AML-193 (cell line): ENCODE results near the gene RRM1.
"Not testable (repeated sequence)": the region's sequence is repeated elsewhere in the genome, so short reads cannot be mapped to it uniquely, and the experiment has no call there.

Experiments
- DNase-seq, 2 experiments: peaks; one replicate each; lab custom pipeline; 2025; lab: John Stamatoyannopoulos, UW

The RRM1 gene

GRCh38 chr11:4083198-4083597, 11.4 kb upstream of the RRM1 start:
- no peak for DNase-seq

GRCh38 chr11:4084406-4085125, 10.0 kb upstream of the RRM1 start:
- no peak for DNase-seq

GRCh38 chr11:4085575-4085974, 9.0 kb upstream of the RRM1 start:
- DNase-seq, result peak in 1 of 2 experiments; percentile 2

GRCh38 chr11:4086575-4087353, 7.8 kb upstream of the RRM1 start:
- no peak for DNase-seq

- DNase-seq, result no peak
These were observed 7.0 kb upstream of the RRM1 start for GRCh38 chr11:4087551-4087950.

GRCh38 chr11:4090258-4090657, 4.3 kb upstream of the RRM1 start:
- no peak for DNase-seq

GRCh38 chr11:4092026-4092425, 2.6 kb upstream of the RRM1 start:
- no peak for DNase-seq

GRCh38 chr11:4093519-4094347, 866 bp upstream of the RRM1 start:
- no peak for DNase-seq

- DNase-seq, result peak; percentile 25 to 29
These were observed 1.1 kb downstream of the RRM1 start for GRCh38 chr11:4095509-4096230.

- no peak for DNase-seq
These were observed 3.5 kb downstream of the RRM1 start for GRCh38 chr11:4098026-4098621.

- DNase-seq, result peak in 1 of 2 experiments; percentile 14
These were observed 8.1 kb downstream of the RRM1 start for GRCh38 chr11:4102711-4103110.

GRCh38 chr11:4103269-4103668, 8.7 kb downstream of the RRM1 start:
- no peak for DNase-seq

- no peak for DNase-seq
These were observed 11.3 kb downstream of the RRM1 start for GRCh38 chr11:4105916-4106315.

GRCh38 chr11:4111834-4112233, 17.2 kb downstream of the RRM1 start:
- no peak for DNase-seq

- DNase-seq, result no peak
These were observed 20.5 kb downstream of the RRM1 start for GRCh38 chr11:4115128-4115527.

- no peak for DNase-seq
These were observed 23.5 kb downstream of the RRM1 start for GRCh38 chr11:4118107-4118506.

- DNase-seq, result no peak
These were observed 28.6 kb downstream of the RRM1 start for GRCh38 chr11:4123218-4123617.

- DNase-seq, result no peak
These were observed 30.5 kb downstream of the RRM1 start for GRCh38 chr11:4125141-4125540.

GRCh38 chr11:4127357-4127756, 32.8 kb downstream of the RRM1 start:
- DNase-seq, result no peak

GRCh38 chr11:4130219-4130618, 35.6 kb downstream of the RRM1 start:
- DNase-seq, result not testable (repeated sequence)

GRCh38 chr11:4134806-4135205, 40.2 kb downstream of the RRM1 start:
- DNase-seq, result no peak

- DNase-seq, result no peak
These were observed 43.9 kb downstream of the RRM1 start for GRCh38 chr11:4138497-4138896.
